GM18507 (cell line): ENCODE measurements around the gene KATNA1.

Experiments used
- DNase-seq: peaks from one replicate; pipeline ENCODE4 v3.0.0; 2011; ENCODE audit warnings: low read depth; ENCODE audit not compliant: insufficient read length; ENCODE audit errors: extremely low spot score
- FAIRE-seq: peaks from 2 replicates; lab custom pipeline; 2011; peaks lifted over from hg19 to GRCh38; lab: Jason Lieb, UNC

The KATNA1 gene

GRCh38 chr6:149551920-149552319, 96.6 kb downstream of the KATNA1 start:
- no peak for DNase-seq
- FAIRE-seq, result no peak

- DNase-seq (peak; percentile 80), FAIRE-seq (peak; percentile 95)
Measured at GRCh38 chr6:149545754-149546471, 102.6 kb downstream of the KATNA1 start, which contains the start of gene PPIL4. Gene PPIL4 (minus strand): TSS chr6:149546043. CDS start chr6:149546005, 38 bp downstream.

GRCh38 chr6:149545258-149545753, 103.2 kb downstream of the KATNA1 start:
- FAIRE-seq, result peak; percentile 9
- no peak for DNase-seq
